ENCODE results near the gene PGBD5. TPM values are rescaled to one million over a fixed set of nuclear protein-coding genes. Genes with fewer than 3 reads are reported as not detected.

PGBD5 gene
- total RNA-seq, 1 donor from 2014 or later: 72.4 TPM

DNA sequence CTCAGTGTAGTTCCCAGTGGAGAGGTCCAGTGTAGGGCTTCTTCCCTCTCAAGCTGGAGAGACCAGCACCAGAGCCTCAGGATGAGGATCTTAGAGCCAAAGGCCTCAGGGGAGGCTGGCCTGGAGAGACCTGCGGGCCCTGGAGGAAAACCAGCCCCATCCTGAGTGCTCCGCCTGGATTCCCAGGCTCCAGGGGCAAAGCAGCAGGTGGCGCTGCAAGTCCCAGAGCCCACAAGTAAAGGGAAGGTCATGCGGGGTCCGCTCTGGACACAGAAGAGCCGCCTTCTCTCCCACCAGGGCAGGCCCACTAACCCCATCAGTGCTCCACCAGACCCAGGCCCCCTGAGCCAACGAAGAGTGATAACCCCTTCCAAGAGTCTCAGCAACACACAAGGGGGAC is 22.7 kb downstream of the PGBD5 start:
- peaks cover 14% of the 10 kb centered on the region for H3K36me3 Mint-ChIP-seq (ENCODE audit: unreplicated experiment)
- peaks cover 9% of the 10 kb centered on the region for H3K9me3 Mint-ChIP-seq (ENCODE audit: unreplicated experiment)
- H3K27me3 Mint-ChIP-seq (ENCODE audit: unreplicated experiment): peaks cover 14% of the 10 kb centered on the region
- TF ChIP-seq CTCF (IDR thresholded peaks at IDR 0.05; ENCODE audit: partially characterized antibody, unreplicated experiment): no peak
- peaks cover 38% of the 10 kb centered on the region for H3K4me1 Mint-ChIP-seq (ENCODE audit: low read depth, unreplicated experiment)
- no peak for DNase-seq
- no peak overlapping the region for H3K27ac Mint-ChIP-seq (ENCODE audit: unreplicated experiment)
- H3K4me3 Mint-ChIP-seq (ENCODE audit: unreplicated experiment): no peak overlapping the region

- H3K36me3 Mint-ChIP-seq (ENCODE audit: unreplicated experiment): peaks cover 14% of the 10 kb centered on the region
- no peak for DNase-seq
- H3K4me1 Mint-ChIP-seq (ENCODE audit: low read depth, unreplicated experiment): peaks cover 45% of the 10 kb centered on the region
- peak overlapping the region; percentile 90 for H3K27ac Mint-ChIP-seq (ENCODE audit: unreplicated experiment)
- no peak overlapping the region for H3K4me3 Mint-ChIP-seq (ENCODE audit: unreplicated experiment)
- H3K27me3 Mint-ChIP-seq (ENCODE audit: unreplicated experiment): peaks cover 14% of the 10 kb centered on the region
- H3K9me3 Mint-ChIP-seq (ENCODE audit: unreplicated experiment): peaks cover 12% of the 10 kb centered on the region
- no peak for TF ChIP-seq CTCF (IDR thresholded peaks at IDR 0.05; ENCODE audit: partially characterized antibody, unreplicated experiment)
Measured at GRCh38 chr1:230401763-230402294, 24.3 kb downstream of the PGBD5 start.

GRCh38 chr1:230401101-230401500 is 25.0 kb downstream of the PGBD5 start:
- H3K4me1 Mint-ChIP-seq (ENCODE audit: low read depth, unreplicated experiment): peaks cover 48% of the 10 kb centered on the region
- peaks cover 14% of the 10 kb centered on the region for H3K27me3 Mint-ChIP-seq (ENCODE audit: unreplicated experiment)
- H3K9me3 Mint-ChIP-seq (ENCODE audit: unreplicated experiment): peaks cover 12% of the 10 kb centered on the region
- H3K36me3 Mint-ChIP-seq (ENCODE audit: unreplicated experiment): peaks cover 14% of the 10 kb centered on the region
- peak; percentile 63 for DNase-seq
- peak overlapping the region; percentile 30 for H3K4me3 Mint-ChIP-seq (ENCODE audit: unreplicated experiment)
- peak overlapping the region; percentile 90 for H3K27ac Mint-ChIP-seq (ENCODE audit: unreplicated experiment)
- TF ChIP-seq CTCF (IDR thresholded peaks at IDR 0.05; ENCODE audit: partially characterized antibody, unreplicated experiment): no peak

- Mint-ChIP-seq H3K4me3 (ENCODE audit: unreplicated experiment) (peak overlapping the region; percentile 13), H3K27ac (ENCODE audit: unreplicated experiment) (peak overlapping the region; percentile 75), H3K9me3 (ENCODE audit: unreplicated experiment) (peaks cover 12% of the 10 kb centered on the region), H3K36me3 (ENCODE audit: unreplicated experiment) (peaks cover 14% of the 10 kb centered on the region), H3K27me3 (ENCODE audit: unreplicated experiment) (peaks cover 14% of the 10 kb centered on the region), H3K4me1 (ENCODE audit: low read depth, unreplicated experiment) (peaks cover 48% of the 10 kb centered on the region)
- no peak for DNase-seq
- TF ChIP-seq CTCF (IDR thresholded peaks at IDR 0.05; ENCODE audit: partially characterized antibody, unreplicated experiment): no peak
Measured at GRCh38 chr1:230400007-230400344, 26.2 kb downstream of the PGBD5 start.

DNA sequence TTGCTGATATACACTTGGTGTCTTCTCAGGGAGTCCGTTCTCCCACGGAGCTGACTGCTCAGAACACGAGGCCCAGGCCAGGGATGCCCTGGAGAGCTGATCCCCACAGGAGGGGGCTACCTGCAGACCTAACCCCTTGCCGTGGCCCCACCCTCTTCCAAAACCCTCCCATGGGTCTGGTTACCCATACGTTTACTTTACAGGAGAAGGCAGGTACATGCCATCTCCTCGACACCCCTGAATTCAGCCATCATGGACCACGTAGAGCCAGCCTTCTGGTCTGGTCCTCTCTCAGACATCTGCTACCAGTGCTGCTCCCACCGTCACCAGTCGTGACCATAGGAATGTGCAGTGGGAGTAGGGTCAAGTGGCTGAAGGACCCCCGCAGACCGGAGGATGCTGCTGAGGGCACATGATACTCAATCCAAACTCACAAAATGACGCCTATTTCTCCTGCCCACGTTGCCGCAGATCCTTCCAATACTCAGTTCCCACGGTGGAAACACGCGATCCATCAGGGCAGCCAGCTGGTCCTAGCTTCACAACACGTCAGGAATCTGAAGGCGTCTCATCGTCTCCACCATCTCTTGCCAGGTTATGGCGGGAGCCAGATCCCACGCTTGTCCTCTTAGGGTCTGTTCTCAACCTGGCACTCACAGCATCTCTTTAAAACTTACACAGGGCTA is 26.7 kb downstream of the PGBD5 start:
- peaks cover 48% of the 10 kb centered on the region for H3K4me1 Mint-ChIP-seq (ENCODE audit: low read depth, unreplicated experiment)
- H3K27me3 Mint-ChIP-seq (ENCODE audit: unreplicated experiment): peaks cover 14% of the 10 kb centered on the region
- DNase-seq: no peak
- H3K27ac Mint-ChIP-seq (ENCODE audit: unreplicated experiment): peak overlapping the region; percentile 36
- H3K9me3 Mint-ChIP-seq (ENCODE audit: unreplicated experiment): peaks cover 12% of the 10 kb centered on the region
- peaks cover 14% of the 10 kb centered on the region for H3K36me3 Mint-ChIP-seq (ENCODE audit: unreplicated experiment)
- no peak for TF ChIP-seq CTCF (IDR thresholded peaks at IDR 0.05; ENCODE audit: partially characterized antibody, unreplicated experiment)
- H3K4me3 Mint-ChIP-seq (ENCODE audit: unreplicated experiment): peak overlapping the region; percentile 13
